ENCODE data around the gene RBM12.
"Not testable (repeated sequence)": the region's sequence is repeated elsewhere in the genome, so short reads cannot be mapped to it uniquely, and the experiment has no call there.

RBM12 gene

GRCh38 chr20:35709259-35709658 lies 44.6 kb upstream of the RBM12 start:
- H3K27ac ChIP-seq (ENCODE audit: low read depth, low read length, poor library complexity, severe bottlenecking): no peak overlapping the region
- H3K9ac ChIP-seq (ENCODE audit: low read length): no peak overlapping the region
- peaks cover 28% of the 10 kb centered on the region for H3K79me2 ChIP-seq (ENCODE audit: insufficient read depth, low read length)
- no peak overlapping the region for H3K4me2 ChIP-seq (ENCODE audit: low read length)
- H3F3A ChIP-seq (ENCODE audit: insufficient read depth, low read length): peaks cover 41% of the 10 kb centered on the region
- H3K9me2 ChIP-seq (ENCODE audit: low read depth, low read length): no peaks in the 10 kb centered on the region
- no peaks in the 10 kb centered on the region for H3K27me3 ChIP-seq (ENCODE audit: insufficient read depth, low read length)
- peaks cover 11% of the 10 kb centered on the region; the same call in 1 of the 2 replicates for H4K20me1 ChIP-seq (ENCODE audit: insufficient read depth, low read length)
- no peak for TF ChIP-seq CTCF (IDR thresholded peaks at IDR 0.05; ENCODE audit: low read length)
- no peak for TF ChIP-seq EZH2 (IDR thresholded peaks at IDR 0.05; ENCODE audit: borderline replicate concordance, low read length)
- no peaks in the 10 kb centered on the region for H3K4me1 ChIP-seq (ENCODE audit: insufficient read depth, low read length, severe bottlenecking)
- H3K9me3 ChIP-seq (ENCODE audit: low read length): no peaks in the 10 kb centered on the region
- no peak overlapping the region for H2AFZ ChIP-seq (ENCODE audit: low read length)
- no peak overlapping the region for H3K4me3 ChIP-seq (ENCODE audit: low read depth, low read length, poor library complexity, severe bottlenecking)
- peaks cover 96% of the 10 kb centered on the region for H3K36me3 ChIP-seq (ENCODE audit: insufficient read depth, low read length)

- Histone ChIP-seq H3K9me2 (ENCODE audit: low read depth, low read length) (no peaks in the 10 kb centered on the region), H3K9me3 (ENCODE audit: low read length) (no peaks in the 10 kb centered on the region), H3K9ac (ENCODE audit: low read length) (no peak overlapping the region), H3K4me2 (ENCODE audit: low read length) (no peak overlapping the region), H3K4me1 (ENCODE audit: insufficient read depth, low read length, severe bottlenecking) (no peaks in the 10 kb centered on the region), H3K4me3 (ENCODE audit: low read depth, low read length, poor library complexity, severe bottlenecking) (no peak overlapping the region), H2AFZ (ENCODE audit: low read length) (no peak overlapping the region), H3K27me3 (ENCODE audit: insufficient read depth, low read length) (no peaks in the 10 kb centered on the region), H3K79me2 (ENCODE audit: insufficient read depth, low read length) (peaks cover 28% of the 10 kb centered on the region), H3K36me3 (ENCODE audit: insufficient read depth, low read length) (peaks cover 96% of the 10 kb centered on the region), H4K20me1 (ENCODE audit: insufficient read depth, low read length) (peaks cover 11% of the 10 kb centered on the region; the same call in 1 of the 2 replicates), H3K27ac (ENCODE audit: low read depth, low read length, poor library complexity, severe bottlenecking) (no peak overlapping the region), H3F3A (ENCODE audit: insufficient read depth, low read length) (peaks cover 49% of the 10 kb centered on the region)
- TF ChIP-seq CTCF (IDR thresholded peaks at IDR 0.05; ENCODE audit: low read length) (no peak), EZH2 (IDR thresholded peaks at IDR 0.05; ENCODE audit: borderline replicate concordance, low read length) (no peak)
Measured at GRCh38 chr20:35708502-35708901, 43.8 kb upstream of the RBM12 start.

DNA sequence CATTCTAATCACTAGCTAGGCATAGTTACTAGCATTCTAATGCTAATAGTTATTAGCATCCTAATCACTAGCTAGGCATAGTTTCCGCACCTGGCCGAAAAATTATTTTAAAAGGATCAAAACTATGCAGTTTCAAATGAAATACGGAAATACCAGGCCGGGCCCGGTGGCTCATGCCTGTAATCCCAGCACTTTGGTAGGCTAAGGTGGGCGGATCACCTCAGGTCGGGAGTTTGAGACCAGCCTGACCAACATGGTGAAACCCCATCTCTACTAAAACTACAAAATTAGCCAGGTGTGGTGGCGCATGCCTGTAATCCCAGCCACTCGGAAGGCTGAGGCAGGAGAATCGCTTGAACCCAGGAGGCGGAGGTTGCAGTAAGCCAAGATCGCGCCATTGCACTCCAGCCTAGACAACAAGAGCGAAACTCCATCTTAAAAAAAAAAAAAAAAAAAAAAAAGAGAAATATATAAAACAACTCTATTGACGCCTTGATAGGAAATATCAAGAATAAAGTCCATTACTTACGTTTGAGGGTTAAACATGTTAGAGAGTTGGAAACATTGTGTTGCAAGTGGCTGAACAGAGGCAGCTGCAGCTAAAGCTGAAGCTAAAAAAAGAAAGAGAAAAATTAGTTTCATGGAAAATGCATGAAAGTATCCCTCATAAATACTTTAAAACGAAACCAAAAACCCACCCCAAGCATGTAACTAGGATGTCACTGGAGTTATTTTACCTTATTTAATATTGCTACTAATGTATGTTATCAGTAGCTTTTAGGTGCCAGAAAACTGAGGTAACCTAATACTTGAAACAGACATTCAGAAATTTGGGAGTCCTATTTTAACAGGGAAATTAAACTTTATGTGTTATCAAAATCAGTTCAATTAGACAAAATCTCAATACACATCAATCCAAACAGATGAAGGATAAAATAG lies 42.2 kb upstream of the RBM12 start:
- H3K4me3 ChIP-seq (ENCODE audit: low read depth, low read length, poor library complexity, severe bottlenecking); H2AFZ ChIP-seq (ENCODE audit: low read length); H3K27ac ChIP-seq (ENCODE audit: low read depth, low read length, poor library complexity, severe bottlenecking); H3K4me2 ChIP-seq (ENCODE audit: low read length); H3K4me1 ChIP-seq (ENCODE audit: insufficient read depth, low read length, severe bottlenecking); H3K9me3 ChIP-seq (ENCODE audit: low read length); H3K27me3 ChIP-seq (ENCODE audit: insufficient read depth, low read length); H3K9ac ChIP-seq (ENCODE audit: low read length); H3K9me2 ChIP-seq (ENCODE audit: low read depth, low read length): not testable (repeated sequence)
- H3F3A ChIP-seq (ENCODE audit: insufficient read depth, low read length): peaks cover 65% of the 10 kb centered on the region
- peaks cover 98% of the 10 kb centered on the region for H3K36me3 ChIP-seq (ENCODE audit: insufficient read depth, low read length)
- peaks cover 11% of the 10 kb centered on the region; the same call in 1 of the 2 replicates for H4K20me1 ChIP-seq (ENCODE audit: insufficient read depth, low read length)
- H3K79me2 ChIP-seq (ENCODE audit: insufficient read depth, low read length): peaks cover 23% of the 10 kb centered on the region

- H3K9me3 ChIP-seq (ENCODE audit: low read length); H3K4me2 ChIP-seq (ENCODE audit: low read length); H3K27ac ChIP-seq (ENCODE audit: low read depth, low read length, poor library complexity, severe bottlenecking); H3K9me2 ChIP-seq (ENCODE audit: low read depth, low read length); H3K4me1 ChIP-seq (ENCODE audit: insufficient read depth, low read length, severe bottlenecking); H3K27me3 ChIP-seq (ENCODE audit: insufficient read depth, low read length); H3K9ac ChIP-seq (ENCODE audit: low read length); H3K4me3 ChIP-seq (ENCODE audit: low read depth, low read length, poor library complexity, severe bottlenecking); H4K20me1 ChIP-seq (ENCODE audit: insufficient read depth, low read length); H2AFZ ChIP-seq (ENCODE audit: low read length): not testable (repeated sequence)
- H3F3A ChIP-seq (ENCODE audit: insufficient read depth, low read length): peaks cover 68% of the 10 kb centered on the region
- peaks cover 13% of the 10 kb centered on the region for H3K79me2 ChIP-seq (ENCODE audit: insufficient read depth, low read length)
- peaks cover 95% of the 10 kb centered on the region for H3K36me3 ChIP-seq (ENCODE audit: insufficient read depth, low read length)
Measured at GRCh38 chr20:35705894-35706293, 41.2 kb upstream of the RBM12 start.
